Right ventricle myocardium superior (tissue), 1 donor: Measurements from ENCODE around the gene OTUB1. TPM values are rescaled to one million over a fixed set of nuclear protein-coding genes. Genes with fewer than 3 reads are reported as not detected.
"Not testable (repeated sequence)": the region's sequence is repeated elsewhere in the genome, so short reads cannot be mapped to it uniquely, and the experiment has no call there.

Experiments
- ATAC-seq: fragments of 200-7000 bp; cut with Tn5 transposase; one replicate; pipeline ENCODE4 v1.9.1; 2020; ENCODE audit warnings: mild to moderate bottlenecking; ENCODE audit not compliant: poor library complexity
- DNase-seq: peaks from one replicate; pipeline ENCODE4 v3.0.0-alpha.2; 2020
- intact Hi-C: fragments of 100-400 bp; cut with DNase I; formaldehyde crosslinking; loops from one replicate; pipeline ENCODE4 v1.11.2; 2022
- long read RNA-seq: library from polyadenylated mRNA; unstranded; transcript quantifications from one replicate; pipeline ENCODE4 v2.0.0, GENCODE V29; 2021
- total RNA-seq: library from RNA; stranded (reverse); fragmentation: NEBNext Ultra II Directional; extraction: Animal tissue kit (Norgen Biotek cat#: 25700); gene quantifications from one replicate; pipeline ENCODE4 v1.2.1, GENCODE V29; 2021
- donor health status: DM: no; HTN: yes; CAD: no; lungs with severe emphysema.

The OTUB1 gene
- total RNA-seq = 52.2 TPM
- long read RNA-seq, transcript OTUB1-201 (6 exons, 2,493 nt) = minor isoform, 15 of 181 reads
- long read RNA-seq, transcript OTUB1-209 (7 exons, 1,729 nt) = major isoform, 152 of 181 reads
- long read RNA-seq, partial matches to known transcripts = 11 of 181 reads
- long read RNA-seq, other reads (novel, unspliced or antisense) = 1 of 181 reads

DNA sequence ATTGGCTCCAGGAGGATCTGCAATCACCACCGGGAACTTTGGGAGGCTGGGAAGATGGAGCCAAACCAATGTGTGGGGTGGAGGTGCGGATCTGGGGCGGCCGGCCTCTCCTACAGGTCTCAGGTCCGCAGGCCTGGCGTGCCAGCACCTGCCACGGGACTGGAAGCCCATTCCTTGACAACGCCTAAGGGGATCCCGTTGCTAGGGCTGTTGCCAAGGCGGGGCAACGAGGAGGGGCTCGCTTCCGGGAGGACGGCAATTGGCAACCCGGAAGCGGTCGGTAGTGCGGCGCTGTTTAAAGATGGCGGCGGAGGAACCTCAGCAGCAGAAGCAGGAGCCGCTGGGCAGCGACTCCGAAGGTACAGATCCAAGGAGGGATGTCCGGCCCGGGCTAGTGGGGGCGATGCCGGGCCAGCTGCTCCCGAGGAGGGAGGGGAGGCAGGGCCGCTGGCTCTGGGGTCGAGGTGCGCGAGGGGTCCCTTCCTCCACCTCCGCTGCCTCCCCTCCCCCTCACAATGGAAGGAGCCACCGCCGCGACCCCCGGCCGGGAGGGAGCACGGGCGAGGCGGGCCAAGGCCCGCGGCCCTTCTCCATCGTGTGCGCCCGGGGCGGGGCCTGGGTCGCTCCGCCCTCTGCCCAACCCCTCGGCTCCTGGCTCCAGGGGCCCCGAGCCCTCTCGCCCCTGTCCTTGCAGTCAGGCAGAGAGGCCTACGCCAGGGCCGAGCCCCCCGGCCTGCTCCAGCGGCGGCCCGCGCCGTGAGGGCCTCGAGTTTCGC, at the start of gene OTUB1:
OTUB1 (plus strand) TSS at position 283 of the 776 bp plus-strand sequence; CDS start at position 302, 19 bp downstream.
- intact Hi-C loops = no loop called here
- peak; percentile 97 for ATAC-seq
- DNase-seq = peak; percentile 95

- ATAC-seq (peak; percentile 3), DNase-seq (no peak)
- intact Hi-C loops = loop anchor here (2.0 kb wide), 1 partner anchor 19 kb away; no protein-coding TSS in a partner anchor
These were observed 48.3 kb upstream of the OTUB1 start for GRCh38 chr11:63937713-63938478.

GRCh38 chr11:63938479-63939396, 47.5 kb upstream of the OTUB1 start, which contains the start of gene NAA40:
Gene NAA40 (plus strand): TSS chr11:63939002. CDS start chr11:63939097, 95 bp downstream.
- peak; percentile 93 for DNase-seq
- peak; percentile 96 for ATAC-seq
- intact Hi-C loops = loop anchor here (2.0 kb wide), 1 partner anchor 20 kb away; no protein-coding TSS in a partner anchor

DNA sequence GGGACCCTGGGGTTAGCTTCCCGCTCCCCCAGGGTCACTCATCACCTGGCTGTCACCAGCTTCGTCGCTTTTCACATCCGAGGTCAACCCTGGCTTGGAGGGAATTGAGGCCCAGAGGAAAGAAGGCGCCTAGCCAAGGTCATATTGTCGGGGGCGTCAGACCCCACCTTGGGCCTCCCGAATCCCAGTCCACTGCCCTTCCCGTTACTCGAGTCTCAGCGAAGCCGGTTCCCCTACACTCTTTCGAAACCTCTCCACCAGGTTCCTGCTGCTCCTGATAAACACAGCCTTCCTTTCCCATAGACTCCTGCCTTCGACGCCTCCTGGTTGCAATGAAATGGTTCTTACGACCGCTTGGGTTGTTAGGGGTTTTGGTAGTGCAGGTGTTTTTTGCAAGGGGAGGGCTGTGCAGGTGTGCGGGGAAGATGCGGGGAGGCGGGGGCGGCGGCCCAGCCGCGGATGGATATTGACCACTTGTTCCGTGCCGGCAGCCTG, 46.8 kb upstream of the OTUB1 start:
- ATAC-seq = no peak
- intact Hi-C loops = loop anchor here (2.0 kb wide), 1 partner anchor 21 kb away; no protein-coding TSS in a partner anchor
- DNase-seq = no peak

GRCh38 chr11:63940786-63941185, 45.5 kb upstream of the OTUB1 start:
- intact Hi-C loops = no loop called here
- no peak for DNase-seq

DNA sequence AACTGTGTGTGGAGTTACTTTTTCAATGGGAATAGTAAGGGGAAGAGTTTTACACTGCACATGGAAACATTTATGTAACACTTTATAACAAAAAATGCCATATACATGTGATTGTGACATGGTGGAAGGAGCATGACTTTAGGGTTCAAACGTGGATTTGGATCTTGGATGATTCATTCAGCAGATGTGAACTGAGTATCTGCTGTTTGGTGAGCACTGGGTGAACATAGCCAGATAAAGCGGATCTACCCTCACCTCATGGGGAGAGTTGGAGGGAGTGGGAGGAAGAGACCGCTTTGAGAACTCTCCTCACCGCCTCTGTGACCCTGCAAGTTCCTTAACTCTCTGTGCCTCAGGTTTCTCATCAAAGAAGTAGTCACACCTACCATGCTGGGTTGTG, 44.3 kb upstream of the OTUB1 start:
- intact Hi-C loops = no loop called here
- ATAC-seq (no peak), DNase-seq (no peak)

More at GRCh38 chr11:63940786-63941185, 45.5 kb upstream of the OTUB1 start:
- ATAC-seq = no peak

GRCh38 chr11:63942803-63943202, 43.4 kb upstream of the OTUB1 start:
- intact Hi-C loops = no loop called here
- no peak for DNase-seq
- ATAC-seq = no peak

DNA sequence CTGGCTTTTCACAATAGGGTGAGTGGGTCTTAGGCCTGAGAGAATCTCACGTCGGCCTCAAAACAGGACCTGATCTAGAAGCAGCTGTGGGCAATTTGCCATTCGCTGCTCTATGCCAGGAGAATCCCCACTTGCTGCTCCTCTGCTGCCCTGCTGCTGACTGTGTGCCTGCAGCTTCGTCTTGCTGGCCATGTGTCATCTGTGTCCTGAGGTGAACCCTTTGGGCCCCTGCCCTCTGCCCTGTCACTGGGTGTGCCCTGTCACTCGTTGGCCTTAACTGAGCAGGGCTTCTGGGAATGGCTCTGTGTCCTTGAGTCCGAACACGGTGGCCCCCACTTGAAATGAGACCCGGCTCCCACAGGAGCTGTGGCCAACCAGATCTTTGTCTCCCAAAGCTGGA, 41.3 kb upstream of the OTUB1 start:
- intact Hi-C loops = loop anchor here (2.0 kb wide), 1 partner anchor 108 kb away; no protein-coding TSS in a partner anchor

DNA sequence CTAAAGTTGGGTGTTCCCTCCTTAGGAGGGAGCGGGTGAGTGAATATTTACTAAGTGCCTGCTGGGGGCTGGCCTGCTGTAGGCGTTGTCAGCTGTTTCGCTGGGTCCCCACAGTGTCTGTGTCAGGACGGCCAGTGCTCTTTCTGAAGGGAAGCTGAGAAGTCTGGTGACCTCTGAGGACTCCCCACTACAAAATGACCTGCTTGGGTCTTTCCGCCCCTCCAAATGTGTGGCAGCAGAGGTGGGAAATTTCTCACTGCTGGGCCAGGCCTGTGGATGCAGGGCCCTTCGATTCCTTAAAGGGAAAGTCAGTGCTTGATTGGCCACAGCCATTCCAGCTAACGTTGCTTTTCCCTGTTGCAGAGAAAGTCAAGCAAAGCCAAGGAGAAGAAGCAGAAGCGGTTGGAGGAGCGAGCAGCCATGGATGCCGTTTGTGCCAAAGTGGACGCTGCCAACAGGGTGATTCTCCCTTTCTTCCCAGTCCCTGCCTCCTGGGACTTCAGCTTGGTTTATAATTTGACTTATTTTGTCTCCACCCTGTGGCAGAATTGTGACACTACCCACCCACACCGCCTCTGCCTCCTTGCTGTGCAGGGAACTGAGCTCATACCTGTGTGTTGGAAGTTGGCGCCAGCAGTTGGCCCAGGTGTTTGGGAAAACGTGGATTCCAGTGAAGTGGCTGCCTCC, 40.6 kb upstream of the OTUB1 start:
- intact Hi-C loops = loop anchor here (2.0 kb wide), 1 partner anchor 109 kb away; no protein-coding TSS in a partner anchor
- peak; percentile 72 for DNase-seq
- ATAC-seq = peak; percentile 86

More for the DNA sequence above, 41.3 kb upstream of the OTUB1 start:
- ATAC-seq (peak; percentile 75), DNase-seq (peak; percentile 65)

DNA sequence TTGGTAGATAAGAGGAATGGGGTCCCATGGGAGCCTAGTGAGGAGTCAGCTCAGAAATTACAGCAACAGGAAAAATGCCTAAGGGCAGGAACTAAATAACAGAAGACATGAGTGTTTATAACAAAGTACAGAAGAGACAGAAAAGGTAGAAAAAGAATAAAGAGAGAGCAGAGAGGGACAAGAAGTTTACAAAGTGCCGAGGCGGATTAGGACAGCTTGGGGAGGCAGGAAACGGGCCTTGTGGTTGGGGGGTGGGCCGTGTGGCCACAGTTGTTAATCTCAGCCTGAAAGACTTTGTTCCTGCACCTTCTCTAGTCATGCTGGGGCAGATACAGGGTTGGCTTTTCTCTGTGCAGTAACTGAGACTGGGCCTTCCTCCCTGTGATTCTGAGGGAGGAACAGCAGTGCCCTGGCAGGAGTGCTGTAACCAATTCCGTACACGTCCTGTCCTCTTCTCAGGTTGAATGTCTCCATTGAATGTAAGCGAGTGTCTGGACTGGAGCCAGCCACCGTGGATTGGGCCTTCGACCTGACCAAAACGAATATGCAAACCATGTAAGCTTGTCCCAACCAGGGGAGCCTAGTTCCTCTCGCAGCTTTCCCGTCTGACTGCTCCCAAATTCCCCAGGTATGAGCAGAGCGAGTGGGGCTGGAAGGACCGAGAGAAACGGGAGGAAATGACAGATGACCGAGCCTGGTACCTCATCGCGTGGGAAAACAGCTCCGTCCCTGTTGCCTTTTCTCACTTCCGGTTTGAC, 34.3 kb upstream of the OTUB1 start:
- intact Hi-C loops = no loop called here
- DNase-seq = no peak
- no peak for ATAC-seq

DNA sequence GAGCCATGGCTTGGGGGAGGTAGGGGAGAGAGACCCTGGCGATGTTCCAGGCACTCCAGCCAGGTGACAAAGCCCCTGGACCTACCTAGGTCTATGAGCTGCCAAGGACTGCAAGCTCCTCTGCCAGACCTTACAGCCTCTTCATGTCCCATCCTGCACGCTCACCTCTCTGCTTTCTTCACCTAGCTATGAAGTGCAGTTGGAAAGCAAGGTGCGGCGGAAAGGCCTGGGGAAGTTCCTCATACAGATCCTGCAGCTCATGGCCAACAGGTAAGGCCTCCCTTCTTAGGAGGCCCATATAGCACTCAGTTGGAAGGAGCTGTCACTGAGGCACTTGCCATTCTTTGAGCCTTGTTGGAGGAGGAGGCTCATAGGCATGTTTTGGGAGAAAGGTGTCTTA, 33.7 kb upstream of the OTUB1 start:
- intact Hi-C loops = no loop called here
- ATAC-seq (no peak), DNase-seq (no peak)

GRCh38 chr11:63958008-63958407, 28.2 kb upstream of the OTUB1 start:
- ATAC-seq (no peak), DNase-seq (no peak)
- intact Hi-C loops = no loop called here

DNA sequence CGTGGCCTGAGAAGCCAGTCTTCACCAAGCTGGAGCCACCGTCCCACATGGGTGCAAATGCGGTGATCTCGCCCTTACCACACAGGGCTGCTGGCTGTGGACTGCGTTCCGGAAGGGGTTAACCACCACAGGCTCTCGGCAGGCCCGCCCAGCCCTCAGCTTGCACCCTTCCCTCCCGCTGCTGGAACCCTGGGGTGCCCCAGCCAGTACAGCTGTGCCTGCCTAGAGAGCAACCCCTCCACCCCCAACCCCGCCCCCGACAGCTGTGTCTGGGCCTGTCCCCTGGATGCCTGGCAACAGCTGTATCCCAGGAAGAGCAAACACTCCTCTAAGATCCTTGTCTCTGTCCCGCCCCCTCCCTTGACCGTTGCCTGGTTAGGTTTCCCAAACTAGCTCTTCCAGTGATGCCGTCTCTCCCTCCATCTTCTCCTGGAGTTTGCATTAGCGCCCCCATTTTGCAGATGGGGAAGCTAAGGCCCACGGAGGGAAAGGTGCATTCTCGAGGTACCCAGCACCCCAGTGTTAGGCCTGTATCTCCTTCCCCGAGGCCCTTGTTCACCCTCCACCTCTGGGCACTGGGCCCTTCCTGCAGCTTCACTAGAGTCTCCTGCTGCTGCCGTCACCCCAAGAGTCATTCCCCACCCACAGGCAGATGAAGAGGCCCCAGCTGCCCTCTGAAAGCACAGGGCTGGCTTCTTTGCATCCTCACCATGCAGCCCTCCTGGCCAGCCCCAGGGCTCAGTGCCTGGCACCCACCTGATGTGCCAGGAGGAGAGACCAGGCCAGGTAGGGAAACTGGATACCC, 24.4 kb upstream of the OTUB1 start:
- intact Hi-C loops = no loop called here
- DNase-seq = no peak
- peak; percentile 33 for ATAC-seq

DNA sequence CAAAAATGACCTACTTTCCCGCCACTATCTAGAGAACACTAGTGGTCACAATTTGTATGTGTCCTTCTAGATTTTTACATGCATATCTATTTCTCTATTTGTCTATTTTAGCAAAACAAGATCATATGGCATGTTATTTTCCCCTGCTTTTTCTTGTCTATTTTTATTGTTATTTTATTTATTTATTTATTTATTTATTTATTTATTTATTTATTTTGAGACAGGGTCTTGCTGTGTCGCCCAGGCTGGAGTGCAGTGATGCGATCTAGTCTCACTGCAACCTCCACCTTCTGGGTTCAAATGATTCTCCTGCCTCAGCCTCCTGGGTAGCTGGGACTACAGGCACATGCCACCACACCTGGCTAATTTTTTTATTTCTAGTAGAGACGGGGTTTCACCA, 22.3 kb upstream of the OTUB1 start:
- ATAC-seq, DNase-seq, intact Hi-C loops: not testable (repeated sequence)

DNA sequence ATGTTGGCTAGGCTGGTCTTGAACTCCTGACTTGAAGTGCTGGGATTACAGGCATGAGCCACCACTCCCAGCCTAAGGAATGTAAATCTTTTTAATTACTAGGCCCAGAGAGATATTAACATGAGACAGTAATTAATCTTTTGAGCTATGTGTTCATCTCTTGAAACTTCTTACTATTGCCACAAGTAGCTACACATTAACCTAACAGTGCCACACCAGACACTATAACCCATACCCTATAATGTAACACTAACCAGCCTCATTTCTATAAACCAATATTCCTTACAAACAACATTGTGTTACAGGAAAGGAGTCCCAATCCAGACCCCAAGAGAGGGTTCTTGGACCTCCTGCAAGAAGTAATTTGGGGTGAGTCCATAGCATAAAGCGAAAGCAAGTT, 19.8 kb upstream of the OTUB1 start:
- DNase-seq (no peak), ATAC-seq (no peak)

DNA sequence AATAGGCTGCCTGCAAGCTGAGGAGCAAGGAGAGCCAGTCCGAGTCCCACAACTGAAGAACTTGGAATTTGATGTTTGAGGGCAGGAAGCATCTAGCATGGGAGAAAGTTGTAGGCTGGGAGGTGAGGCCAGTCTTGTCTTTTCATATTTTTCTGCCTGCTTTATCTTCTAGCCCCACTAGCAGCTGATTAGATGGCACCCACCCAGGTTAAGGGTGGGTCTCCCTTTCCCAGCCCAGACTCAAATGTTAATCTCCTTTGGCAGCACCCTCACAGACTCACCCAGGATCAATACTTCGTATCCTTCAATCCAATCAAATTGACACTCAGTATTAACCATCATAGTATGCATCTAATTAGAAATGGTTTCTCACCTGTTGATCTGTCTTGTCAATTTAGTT, 16.8 kb upstream of the OTUB1 start:
- no peak for ATAC-seq

More for the DNA sequence above, 19.8 kb upstream of the OTUB1 start:
- intact Hi-C loops = no loop called here

More for the DNA sequence above, 16.8 kb upstream of the OTUB1 start:
- DNase-seq = no peak
- intact Hi-C loops = no loop called here
